ENCODE measurements around the gene ABCF2. TPM values are rescaled to one million over a fixed set of nuclear protein-coding genes. Genes with fewer than 3 reads are reported as not detected.

ABCF2 gene
- total RNA-seq (2022; extraction: Qiagen RNA extraction; ENCODE audit: low read depth), result 63.8 to 70.3 TPM (median 68.4 TPM) in 5 replicates

GRCh38 chr7:151226875-151227782 is at the start of gene ABCF2:
Gene ABCF2, minus strand, starts transcription at chr7:151227205. Its CDS starts 747 bp downstream, at chr7:151226458.

GRCh38 chr7:151248346-151249033 is 21.5 kb upstream of the ABCF2 start, which contains the start of gene SMARCD3:
Gene SMARCD3, minus strand, starts transcription at chr7:151248694. Its CDS starts 132 bp downstream, at chr7:151248562.

GRCh38 chr7:151232091-151232916 is 5.3 kb upstream of the ABCF2 start, which contains the start of gene CHPF2:
Gene CHPF2, plus strand, starts transcription at chr7:151232483. Its CDS starts 1,529 bp downstream, at chr7:151234012.

GRCh38 chr7:151210087-151210854 is 16.7 kb downstream of the ABCF2 start, which contains the start of gene H2BK1:
Gene H2BK1, minus strand, starts transcription at chr7:151210488. Its CDS starts 170 bp downstream, at chr7:151210318.

GRCh38 chr7:151186640-151187408 is 40.2 kb downstream of the ABCF2 start, which contains the start of gene ASB10:
Gene ASB10, minus strand, starts transcription at chr7:151187250. Its CDS starts 120 bp downstream, at chr7:151187130.

GRCh38 chr7:151167197-151167961 is 59.6 kb downstream of the ABCF2 start, which contains the start of gene GBX1:
Gene GBX1, minus strand, starts transcription at chr7:151167694. Its CDS starts 146 bp downstream, at chr7:151167548.

Other genes starting within 250 kb of the ABCF2 start
- gene KCNH2, start 248.9 kb downstream of the ABCF2 start, total RNA-seq (2022; extraction: Qiagen RNA extraction; ENCODE audit: low read depth), result 0.29 to 0.61 TPM (median 0.37 TPM) in 5 replicates
- gene NOS3, start 236.2 kb downstream of the ABCF2 start, total RNA-seq (2022; extraction: Qiagen RNA extraction; ENCODE audit: low read depth), result 0.15 to 0.55 TPM (median 0.49 TPM) in 5 replicates
- gene ATG9B, start 202.7 kb downstream of the ABCF2 start, total RNA-seq (2022; extraction: Qiagen RNA extraction; ENCODE audit: low read depth), result 0.62 to 1.1 TPM (median 0.87 TPM) in 5 replicates
- 31.5 to 51.8 TPM (median 48.0 TPM) in 5 replicates for gene ABCB8, start 198.8 kb downstream of the ABCF2 start, total RNA-seq (2022; extraction: Qiagen RNA extraction; ENCODE audit: low read depth)
- gene ASIC3, start 178.7 kb downstream of the ABCF2 start, total RNA-seq (2022; extraction: Qiagen RNA extraction; ENCODE audit: low read depth), result 5.7 to 12.6 TPM (median 12.2 TPM) in 5 replicates
- gene CDK5, start 169.3 kb downstream of the ABCF2 start, total RNA-seq (2022; extraction: Qiagen RNA extraction; ENCODE audit: low read depth), result 32.1 to 37.0 TPM (median 34.9 TPM) in 5 replicates
- gene SLC4A2, start 167.6 kb downstream of the ABCF2 start, total RNA-seq (2022; extraction: Qiagen RNA extraction; ENCODE audit: low read depth), result 182 to 287 TPM (median 275 TPM) in 5 replicates
- gene FASTK, start 146.4 kb downstream of the ABCF2 start, total RNA-seq (2022; extraction: Qiagen RNA extraction; ENCODE audit: low read depth), result 48.1 to 80.5 TPM (median 74.4 TPM) in 5 replicates
- 32.4 to 64.6 TPM (median 50.8 TPM) in 5 replicates for gene TMUB1, start 143.7 kb downstream of the ABCF2 start, total RNA-seq (2022; extraction: Qiagen RNA extraction; ENCODE audit: low read depth)
- 43.6 to 72.2 TPM (median 61.9 TPM) in 5 replicates for gene AGAP3, start 140.7 kb downstream of the ABCF2 start, total RNA-seq (2022; extraction: Qiagen RNA extraction; ENCODE audit: low read depth)
- 0.17 to 0.45 TPM in 2 of 5 replicates, not detected in the others for gene GBX1, start 59.5 kb downstream of the ABCF2 start, total RNA-seq (2022; extraction: Qiagen RNA extraction; ENCODE audit: low read depth)
- gene ASB10, start 40.0 kb downstream of the ABCF2 start, total RNA-seq (2022; extraction: Qiagen RNA extraction; ENCODE audit: low read depth), result not detected in 5 replicates
- not detected in 5 replicates for gene H2BK1, start 16.7 kb downstream of the ABCF2 start, total RNA-seq (2022; extraction: Qiagen RNA extraction; ENCODE audit: low read depth)
- 35.6 to 52.0 TPM (median 45.6 TPM) in 5 replicates for gene CHPF2, start 5.3 kb upstream of the ABCF2 start, total RNA-seq (2022; extraction: Qiagen RNA extraction; ENCODE audit: low read depth)
- gene SMARCD3, start 21.5 kb upstream of the ABCF2 start, total RNA-seq (2022; extraction: Qiagen RNA extraction; ENCODE audit: low read depth), result 9.3 to 11.4 TPM (median 10.4 TPM) in 5 replicates
- 37.8 to 55.9 TPM (median 41.3 TPM) in 5 replicates for gene NUB1, start 114.6 kb upstream of the ABCF2 start, total RNA-seq (2022; extraction: Qiagen RNA extraction; ENCODE audit: low read depth)
- gene WDR86, start 182.8 kb upstream of the ABCF2 start, total RNA-seq (2022; extraction: Qiagen RNA extraction; ENCODE audit: low read depth), result 0.18 to 0.22 TPM (median 0.19 TPM) in 3 of 5 replicates, not detected in the others
- gene CRYGN, start 212.9 kb upstream of the ABCF2 start, total RNA-seq (2022; extraction: Qiagen RNA extraction; ENCODE audit: low read depth), result not detected in 5 replicates